Measurements from ENCODE around the gene ADCY2.
A peak's percentile ranks its signal among the peaks of the same experiment; 100 is the strongest.

The ADCY2 gene

DNA sequence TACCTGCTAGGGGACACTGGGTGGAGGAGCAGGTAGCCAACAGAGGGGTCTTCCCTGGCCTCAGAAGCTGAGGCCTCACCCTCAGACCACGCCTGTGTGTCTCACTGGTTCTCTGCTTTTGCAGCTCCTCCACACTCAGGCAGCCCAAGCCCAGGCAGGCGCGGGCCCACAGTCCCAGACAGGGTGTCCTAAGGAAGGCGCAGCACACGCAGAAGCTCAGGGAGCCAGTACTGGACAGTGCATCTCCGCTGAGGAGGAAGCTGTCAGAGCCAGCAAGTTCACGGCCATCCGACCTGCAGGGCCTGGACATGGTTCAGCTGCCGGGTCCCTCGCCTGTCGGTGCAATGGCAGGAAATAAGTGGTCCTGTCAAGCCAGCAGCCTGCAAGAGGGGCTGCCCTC lies 429.7 kb downstream of the ADCY2 start:
- no peak for ATAC-seq
- TF ChIP-seq ARNTL (CRISPR knock-in tag; IDR thresholded peaks at IDR 0.05; ENCODE audit: borderline replicate concordance, low read depth) (no peak), GLIS3 (CRISPR knock-in tag; IDR thresholded peaks at IDR 0.05) (no peak)

DNA sequence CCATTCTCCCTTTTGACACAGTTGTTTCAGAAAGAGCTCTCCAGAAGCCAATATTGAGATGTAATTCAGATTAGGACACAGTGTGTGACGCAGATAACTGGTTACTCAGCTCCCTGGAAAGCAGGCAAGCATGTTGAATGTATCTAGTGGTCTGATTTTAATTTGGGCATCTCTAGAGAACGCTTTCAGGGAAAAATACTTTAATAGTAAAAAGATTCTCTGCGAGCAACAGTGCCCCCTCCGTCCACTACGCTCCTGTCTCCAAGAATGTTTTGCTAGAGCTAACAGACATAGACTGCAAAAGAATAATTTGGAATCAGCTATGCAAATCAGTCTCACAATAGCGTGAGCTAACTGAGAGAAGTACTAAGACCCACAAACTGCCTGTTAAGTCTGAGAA lies 431.7 kb downstream of the ADCY2 start:
- TF ChIP-seq BACH2 (CRISPR knock-in tag; IDR thresholded peaks at IDR 0.05; ENCODE audit: borderline replicate concordance) (no peak), ZC3H10 (CRISPR knock-in tag; IDR thresholded peaks at IDR 0.05) (no peak), SNAI2 (CRISPR knock-in tag; IDR thresholded peaks at IDR 0.05) (no peak), ZNF70 (CRISPR knock-in tag; IDR thresholded peaks at IDR 0.05) (no peak)
- TF ChIP-seq, protein P1, sequence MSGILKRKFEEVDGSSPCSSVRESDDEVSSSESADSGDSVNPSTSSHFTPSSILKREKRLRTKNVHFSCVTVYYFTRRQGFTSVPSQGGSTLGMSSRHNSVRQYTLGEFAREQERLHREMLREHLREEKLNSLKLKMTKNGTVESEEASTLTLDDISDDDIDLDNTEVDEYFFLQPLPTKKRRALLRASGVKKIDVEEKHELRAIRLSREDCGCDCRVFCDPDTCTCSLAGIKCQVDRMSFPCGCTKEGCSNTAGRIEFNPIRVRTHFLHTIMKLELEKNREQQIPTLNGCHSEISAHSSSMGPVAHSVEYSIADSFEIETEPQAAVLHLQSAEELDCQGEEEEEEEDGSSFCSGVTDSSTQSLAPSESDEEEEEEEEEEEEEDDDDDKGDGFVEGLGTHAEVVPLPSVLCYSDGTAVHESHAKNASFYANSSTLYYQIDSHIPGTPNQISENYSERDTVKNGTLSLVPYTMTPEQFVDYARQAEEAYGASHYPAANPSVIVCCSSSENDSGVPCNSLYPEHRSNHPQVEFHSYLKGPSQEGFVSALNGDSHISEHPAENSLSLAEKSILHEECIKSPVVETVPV (CRISPR knock-in tag; IDR thresholded peaks at IDR 0.05), result no peak
- TF ChIP-seq, protein P2, sequence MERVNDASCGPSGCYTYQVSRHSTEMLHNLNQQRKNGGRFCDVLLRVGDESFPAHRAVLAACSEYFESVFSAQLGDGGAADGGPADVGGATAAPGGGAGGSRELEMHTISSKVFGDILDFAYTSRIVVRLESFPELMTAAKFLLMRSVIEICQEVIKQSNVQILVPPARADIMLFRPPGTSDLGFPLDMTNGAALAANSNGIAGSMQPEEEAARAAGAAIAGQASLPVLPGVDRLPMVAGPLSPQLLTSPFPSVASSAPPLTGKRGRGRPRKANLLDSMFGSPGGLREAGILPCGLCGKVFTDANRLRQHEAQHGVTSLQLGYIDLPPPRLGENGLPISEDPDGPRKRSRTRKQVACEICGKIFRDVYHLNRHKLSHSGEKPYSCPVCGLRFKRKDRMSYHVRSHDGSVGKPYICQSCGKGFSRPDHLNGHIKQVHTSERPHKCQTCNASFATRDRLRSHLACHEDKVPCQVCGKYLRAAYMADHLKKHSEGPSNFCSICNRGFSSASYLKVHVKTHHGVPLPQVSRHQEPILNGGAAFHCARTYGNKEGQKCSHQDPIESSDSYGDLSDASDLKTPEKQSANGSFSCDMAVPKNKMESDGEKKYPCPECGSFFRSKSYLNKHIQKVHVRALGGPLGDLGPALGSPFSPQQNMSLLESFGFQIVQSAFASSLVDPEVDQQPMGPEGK (CRISPR knock-in tag; IDR thresholded peaks at IDR 0.05; ENCODE audit: borderline replicate concordance), result no peak
- peak; percentile 80 for ATAC-seq

DNA sequence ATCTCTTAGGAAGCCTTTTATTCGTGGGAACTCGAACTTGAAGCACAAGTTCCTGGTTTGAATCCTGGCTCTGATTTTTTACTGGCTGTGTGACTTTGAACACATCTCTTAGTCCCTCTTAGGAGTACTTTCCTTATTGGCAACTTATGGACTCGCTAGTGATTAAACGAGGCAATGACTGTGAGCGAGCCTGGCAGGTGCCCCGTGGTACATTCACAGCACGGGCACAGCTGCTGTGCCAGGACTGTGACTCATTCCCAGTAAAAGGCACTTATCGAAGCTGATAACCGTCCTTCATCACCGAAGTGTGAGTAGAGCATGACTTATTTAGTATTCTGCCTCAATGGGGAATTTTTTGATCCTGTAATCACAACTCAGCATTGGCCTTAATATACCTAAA lies 432.3 kb downstream of the ADCY2 start:
- no peak for ATAC-seq
- TF ChIP-seq PPARA (CRISPR knock-in tag; IDR thresholded peaks at IDR 0.05; ENCODE audit: borderline replicate concordance), result no peak
- TF ChIP-seq ZC3H10 (CRISPR knock-in tag; IDR thresholded peaks at IDR 0.05), result no peak
- TF ChIP-seq ARNTL (CRISPR knock-in tag; IDR thresholded peaks at IDR 0.05; ENCODE audit: borderline replicate concordance, low read depth), result no peak
- TF ChIP-seq, protein P3, sequence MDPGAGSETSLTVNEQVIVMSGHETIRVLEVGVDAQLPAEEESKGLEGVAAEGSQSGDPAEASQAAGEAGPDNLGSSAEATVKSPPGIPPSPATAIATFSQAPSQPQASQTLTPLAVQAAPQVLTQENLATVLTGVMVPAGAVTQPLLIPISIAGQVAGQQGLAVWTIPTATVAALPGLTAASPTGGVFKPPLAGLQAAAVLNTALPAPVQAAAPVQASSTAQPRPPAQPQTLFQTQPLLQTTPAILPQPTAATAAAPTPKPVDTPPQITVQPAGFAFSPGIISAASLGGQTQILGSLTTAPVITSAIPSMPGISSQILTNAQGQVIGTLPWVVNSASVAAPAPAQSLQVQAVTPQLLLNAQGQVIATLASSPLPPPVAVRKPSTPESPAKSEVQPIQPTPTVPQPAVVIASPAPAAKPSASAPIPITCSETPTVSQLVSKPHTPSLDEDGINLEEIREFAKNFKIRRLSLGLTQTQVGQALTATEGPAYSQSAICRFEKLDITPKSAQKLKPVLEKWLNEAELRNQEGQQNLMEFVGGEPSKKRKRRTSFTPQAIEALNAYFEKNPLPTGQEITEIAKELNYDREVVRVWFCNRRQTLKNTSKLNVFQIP (CRISPR knock-in tag; IDR thresholded peaks at IDR 0.05; ENCODE audit: borderline replicate concordance, low read depth), result no peak
- no peak for TF ChIP-seq ZFP30 (CRISPR knock-in tag; IDR thresholded peaks at IDR 0.05)
- no peak for TF ChIP-seq RARB (CRISPR knock-in tag; IDR thresholded peaks at IDR 0.05)
- no peak for TF ChIP-seq TOX (CRISPR knock-in tag; IDR thresholded peaks at IDR 0.05; ENCODE audit: borderline replicate concordance)
- TF ChIP-seq, protein P4, sequence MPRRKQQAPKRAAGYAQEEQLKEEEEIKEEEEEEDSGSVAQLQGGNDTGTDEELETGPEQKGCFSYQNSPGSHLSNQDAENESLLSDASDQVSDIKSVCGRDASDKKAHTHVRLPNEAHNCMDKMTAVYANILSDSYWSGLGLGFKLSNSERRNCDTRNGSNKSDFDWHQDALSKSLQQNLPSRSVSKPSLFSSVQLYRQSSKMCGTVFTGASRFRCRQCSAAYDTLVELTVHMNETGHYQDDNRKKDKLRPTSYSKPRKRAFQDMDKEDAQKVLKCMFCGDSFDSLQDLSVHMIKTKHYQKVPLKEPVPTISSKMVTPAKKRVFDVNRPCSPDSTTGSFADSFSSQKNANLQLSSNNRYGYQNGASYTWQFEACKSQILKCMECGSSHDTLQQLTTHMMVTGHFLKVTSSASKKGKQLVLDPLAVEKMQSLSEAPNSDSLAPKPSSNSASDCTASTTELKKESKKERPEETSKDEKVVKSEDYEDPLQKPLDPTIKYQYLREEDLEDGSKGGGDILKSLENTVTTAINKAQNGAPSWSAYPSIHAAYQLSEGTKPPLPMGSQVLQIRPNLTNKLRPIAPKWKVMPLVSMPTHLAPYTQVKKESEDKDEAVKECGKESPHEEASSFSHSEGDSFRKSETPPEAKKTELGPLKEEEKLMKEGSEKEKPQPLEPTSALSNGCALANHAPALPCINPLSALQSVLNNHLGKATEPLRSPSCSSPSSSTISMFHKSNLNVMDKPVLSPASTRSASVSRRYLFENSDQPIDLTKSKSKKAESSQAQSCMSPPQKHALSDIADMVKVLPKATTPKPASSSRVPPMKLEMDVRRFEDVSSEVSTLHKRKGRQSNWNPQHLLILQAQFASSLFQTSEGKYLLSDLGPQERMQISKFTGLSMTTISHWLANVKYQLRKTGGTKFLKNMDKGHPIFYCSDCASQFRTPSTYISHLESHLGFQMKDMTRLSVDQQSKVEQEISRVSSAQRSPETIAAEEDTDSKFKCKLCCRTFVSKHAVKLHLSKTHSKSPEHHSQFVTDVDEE (CRISPR knock-in tag; IDR thresholded peaks at IDR 0.05), result no peak
- TF ChIP-seq ISL1 (CRISPR knock-in tag; IDR thresholded peaks at IDR 0.05), result no peak
- TF ChIP-seq, protein P1 (CRISPR knock-in tag; IDR thresholded peaks at IDR 0.05), result no peak
- no peak for TF ChIP-seq TCF4 (CRISPR knock-in tag; IDR thresholded peaks at IDR 0.05; ENCODE audit: borderline replicate concordance)
- no peak for TF ChIP-seq ZNF70 (CRISPR knock-in tag; IDR thresholded peaks at IDR 0.05)
- TF ChIP-seq ZNF565 (CRISPR knock-in tag; conservative IDR thresholded peaks at IDR 0.05; ENCODE audit: low read depth), result no peak

DNA sequence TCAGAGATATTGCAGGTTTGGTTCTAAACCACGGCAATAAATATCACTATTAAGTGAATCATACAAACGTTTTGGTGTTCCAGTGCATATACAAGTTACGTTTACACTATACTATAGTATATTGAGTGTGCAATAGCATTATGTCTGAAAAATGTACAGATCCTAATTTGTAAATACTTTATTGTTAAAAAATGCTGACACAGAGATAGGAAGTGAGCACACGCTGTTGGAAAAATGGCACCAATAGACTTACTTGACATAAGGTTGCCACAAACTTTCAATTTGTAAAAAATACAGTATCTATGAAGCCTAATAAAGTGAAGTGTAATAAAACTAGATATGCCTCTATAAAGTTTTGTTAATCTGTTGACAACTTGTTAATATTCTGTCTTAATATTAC lies 439.0 kb downstream of the ADCY2 start:
- ATAC-seq, result no peak
- TF ChIP-seq, protein P1 (CRISPR knock-in tag; IDR thresholded peaks at IDR 0.05), result no peak
- TF ChIP-seq, protein P5, sequence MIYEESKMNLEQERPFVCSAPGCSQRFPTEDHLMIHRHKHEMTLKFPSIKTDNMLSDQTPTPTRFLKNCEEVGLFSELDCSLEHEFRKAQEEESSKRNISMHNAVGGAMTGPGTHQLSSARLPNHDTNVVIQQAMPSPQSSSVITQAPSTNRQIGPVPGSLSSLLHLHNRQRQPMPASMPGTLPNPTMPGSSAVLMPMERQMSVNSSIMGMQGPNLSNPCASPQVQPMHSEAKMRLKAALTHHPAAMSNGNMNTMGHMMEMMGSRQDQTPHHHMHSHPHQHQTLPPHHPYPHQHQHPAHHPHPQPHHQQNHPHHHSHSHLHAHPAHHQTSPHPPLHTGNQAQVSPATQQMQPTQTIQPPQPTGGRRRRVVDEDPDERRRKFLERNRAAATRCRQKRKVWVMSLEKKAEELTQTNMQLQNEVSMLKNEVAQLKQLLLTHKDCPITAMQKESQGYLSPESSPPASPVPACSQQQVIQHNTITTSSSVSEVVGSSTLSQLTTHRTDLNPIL (CRISPR knock-in tag; IDR thresholded peaks at IDR 0.05; ENCODE audit: low read depth), result no peak
- TF ChIP-seq, protein P3 (CRISPR knock-in tag; IDR thresholded peaks at IDR 0.05; ENCODE audit: borderline replicate concordance, low read depth), result no peak
- TF ChIP-seq BACH2 (CRISPR knock-in tag; IDR thresholded peaks at IDR 0.05; ENCODE audit: borderline replicate concordance) (no peak), ZNF8 (CRISPR knock-in tag; IDR thresholded peaks at IDR 0.05) (no peak), RARB (CRISPR knock-in tag; IDR thresholded peaks at IDR 0.05) (no peak), ZC3H10 (CRISPR knock-in tag; IDR thresholded peaks at IDR 0.05) (no peak), TOX (CRISPR knock-in tag; IDR thresholded peaks at IDR 0.05; ENCODE audit: borderline replicate concordance) (no peak), GLIS3 (CRISPR knock-in tag; IDR thresholded peaks at IDR 0.05) (no peak), ISL1 (CRISPR knock-in tag; IDR thresholded peaks at IDR 0.05) (no peak), ESRRG (CRISPR knock-in tag; IDR thresholded peaks at IDR 0.05) (no peak), ARNTL (CRISPR knock-in tag; IDR thresholded peaks at IDR 0.05; ENCODE audit: borderline replicate concordance, low read depth) (no peak), PPARA (CRISPR knock-in tag; IDR thresholded peaks at IDR 0.05; ENCODE audit: borderline replicate concordance) (no peak), ZNF565 (CRISPR knock-in tag; conservative IDR thresholded peaks at IDR 0.05; ENCODE audit: low read depth) (no peak), TCF4 (CRISPR knock-in tag; IDR thresholded peaks at IDR 0.05; ENCODE audit: borderline replicate concordance) (no peak)

Data from SK-N-SH treated with all-trans-retinoic acid at 6 μM for 48 hours (cell line).